ENCODE measurements around the gene KRT3.
A peak's percentile ranks its signal among the peaks of the same experiment; 100 is the strongest.

The KRT3 gene

GRCh38 chr12:52748578-52748977, 47.3 kb downstream of the KRT3 start:
- ATAC-seq: no peak
- Mint-ChIP-seq H3K27me3 (peaks cover 2% of the 10 kb centered on the region), H3K36me3 (ENCODE audit: low read depth) (no peaks in the 10 kb centered on the region), H3K4me1 (peaks cover 11% of the 10 kb centered on the region), H3K4me3 (no peak overlapping the region), H3K27ac (no peak overlapping the region), H3K9me3 (no peaks in the 10 kb centered on the region)
- no peak for DNase-seq

- ATAC-seq (no peak), DNase-seq (no peak)
- no peaks in the 10 kb centered on the region for H3K36me3 Mint-ChIP-seq (ENCODE audit: low read depth)
- no peak overlapping the region for H3K4me3 Mint-ChIP-seq
- no peak overlapping the region for H3K27ac Mint-ChIP-seq
- H3K4me1 Mint-ChIP-seq: peaks cover 6% of the 10 kb centered on the region
- peaks cover 4% of the 10 kb centered on the region for H3K27me3 Mint-ChIP-seq
- H3K9me3 Mint-ChIP-seq: no peaks in the 10 kb centered on the region
These were observed 50.4 kb downstream of the KRT3 start for GRCh38 chr12:52745554-52745953.

GRCh38 chr12:52744493-52745156, 51.3 kb downstream of the KRT3 start:
- Mint-ChIP-seq H3K9me3 (no peaks in the 10 kb centered on the region), H3K36me3 (ENCODE audit: low read depth) (no peaks in the 10 kb centered on the region)
- no peak for ATAC-seq

GRCh38 chr12:52742822-52743457, 53.0 kb downstream of the KRT3 start:
- no peaks in the 10 kb centered on the region for H3K4me1 Mint-ChIP-seq

More at GRCh38 chr12:52744493-52745156, 51.3 kb downstream of the KRT3 start:
- no peak overlapping the region for H3K27ac Mint-ChIP-seq
- DNase-seq: no peak
- peaks cover 4% of the 10 kb centered on the region for H3K27me3 Mint-ChIP-seq
- no peak overlapping the region for H3K4me3 Mint-ChIP-seq
- peaks cover 6% of the 10 kb centered on the region for H3K4me1 Mint-ChIP-seq

GRCh38 chr12:52742196-52742580, 53.7 kb downstream of the KRT3 start:
- Mint-ChIP-seq H3K9me3 (no peaks in the 10 kb centered on the region), H3K36me3 (ENCODE audit: low read depth) (no peaks in the 10 kb centered on the region), H3K27ac (no peak overlapping the region), H3K4me1 (no peaks in the 10 kb centered on the region), H3K4me3 (no peak overlapping the region), H3K27me3 (peaks cover 4% of the 10 kb centered on the region)
- no peak for ATAC-seq
- DNase-seq: no peak

More at GRCh38 chr12:52742822-52743457, 53.0 kb downstream of the KRT3 start:
- Mint-ChIP-seq H3K27ac (no peak overlapping the region), H3K36me3 (ENCODE audit: low read depth) (no peaks in the 10 kb centered on the region), H3K27me3 (peaks cover 4% of the 10 kb centered on the region), H3K4me3 (no peak overlapping the region), H3K9me3 (no peaks in the 10 kb centered on the region)
- no peak for DNase-seq
- no peak for ATAC-seq

- no peaks in the 10 kb centered on the region for H3K36me3 Mint-ChIP-seq (ENCODE audit: low read depth)
- H3K27ac Mint-ChIP-seq: no peak overlapping the region
- no peak overlapping the region for H3K4me3 Mint-ChIP-seq
- no peaks in the 10 kb centered on the region for H3K9me3 Mint-ChIP-seq
- H3K4me1 Mint-ChIP-seq: no peaks in the 10 kb centered on the region
- peak; percentile 75 for DNase-seq
- no peak for ATAC-seq
- H3K27me3 Mint-ChIP-seq: peaks cover 4% of the 10 kb centered on the region
These were observed 54.3 kb downstream of the KRT3 start for GRCh38 chr12:52741375-52742195.

- Mint-ChIP-seq H3K27me3 (peaks cover 4% of the 10 kb centered on the region), H3K4me3 (no peak overlapping the region), H3K36me3 (ENCODE audit: low read depth) (no peaks in the 10 kb centered on the region), H3K9me3 (no peaks in the 10 kb centered on the region), H3K27ac (no peak overlapping the region), H3K4me1 (no peaks in the 10 kb centered on the region)
- no peak for ATAC-seq
- DNase-seq: no peak
These were observed 55.3 kb downstream of the KRT3 start for GRCh38 chr12:52740584-52740983.

GRCh38 chr12:52739963-52740362, 56.0 kb downstream of the KRT3 start:
- DNase-seq (no peak), ATAC-seq (no peak)
- H3K9me3 Mint-ChIP-seq: no peaks in the 10 kb centered on the region
- no peaks in the 10 kb centered on the region for H3K4me1 Mint-ChIP-seq
- no peak overlapping the region for H3K4me3 Mint-ChIP-seq
- no peak overlapping the region for H3K27ac Mint-ChIP-seq
- peaks cover 4% of the 10 kb centered on the region for H3K27me3 Mint-ChIP-seq
- no peaks in the 10 kb centered on the region for H3K36me3 Mint-ChIP-seq (ENCODE audit: low read depth)

All from activated naive CD8-positive, alpha-beta T cell treated with anti-CD3 and anti-CD28 coated beads, Interleukin-2, amount 50 U/mL, for 24 hours (primary cell).